ENCODE results near the gene ERG.

Gene ERG

GRCh38 chr21:38496224-38496623, 2.1 kb downstream of the ERG start:
- DNase-seq (ENCODE audit: low spot score), result no peak

- no peak for DNase-seq (ENCODE audit: low spot score)
Measured at GRCh38 chr21:38495696-38496095, 2.6 kb downstream of the ERG start.

GRCh38 chr21:38495242-38495641, 3.0 kb downstream of the ERG start:
- DNase-seq (ENCODE audit: low spot score), result no peak

GRCh38 chr21:38494703-38495102, 3.6 kb downstream of the ERG start:
- no peak for DNase-seq (ENCODE audit: low spot score)

GRCh38 chr21:38494251-38494642, 4.0 kb downstream of the ERG start:
- DNase-seq (ENCODE audit: low spot score), result no peak

GRCh38 chr21:38493549-38494250, 4.6 kb downstream of the ERG start:
- no peak for DNase-seq (ENCODE audit: low spot score)

- no peak for DNase-seq (ENCODE audit: low spot score)
Measured at GRCh38 chr21:38492007-38492406, 6.3 kb downstream of the ERG start.

GRCh38 chr21:38491536-38491935, 6.7 kb downstream of the ERG start:
- DNase-seq (ENCODE audit: low spot score), result no peak

- DNase-seq (ENCODE audit: low spot score), result no peak
Measured at GRCh38 chr21:38490411-38491020, 7.8 kb downstream of the ERG start.

- no peak for DNase-seq (ENCODE audit: low spot score)
Measured at GRCh38 chr21:38489729-38490128, 8.5 kb downstream of the ERG start.

- DNase-seq (ENCODE audit: low spot score), result no peak
Measured at GRCh38 chr21:38489271-38489652, 9.0 kb downstream of the ERG start.

- no peak for DNase-seq (ENCODE audit: low spot score)
Measured at GRCh38 chr21:38488640-38489270, 9.5 kb downstream of the ERG start.

- DNase-seq (ENCODE audit: low spot score), result no peak
Measured at GRCh38 chr21:38487901-38488639, 10.2 kb downstream of the ERG start.

- DNase-seq (ENCODE audit: low spot score), result no peak
Measured at GRCh38 chr21:38486706-38487105, 11.6 kb downstream of the ERG start.

GRCh38 chr21:38486221-38486620, 12.1 kb downstream of the ERG start:
- DNase-seq (ENCODE audit: low spot score), result no peak

GRCh38 chr21:38479641-38480525, 18.4 kb downstream of the ERG start:
- no peak for DNase-seq (ENCODE audit: low spot score)

GRCh38 chr21:38478782-38479181, 19.5 kb downstream of the ERG start:
- no peak for DNase-seq (ENCODE audit: low spot score)

GRCh38 chr21:38477226-38477625, 21.1 kb downstream of the ERG start:
- DNase-seq (ENCODE audit: low spot score), result no peak

- no peak for DNase-seq (ENCODE audit: low spot score)
Measured at GRCh38 chr21:38476385-38476784, 21.9 kb downstream of the ERG start.

- no peak for DNase-seq (ENCODE audit: low spot score)
Measured at GRCh38 chr21:38475519-38475918, 22.8 kb downstream of the ERG start.

GRCh38 chr21:38474796-38475195, 23.5 kb downstream of the ERG start:
- no peak for DNase-seq (ENCODE audit: low spot score)

- no peak for DNase-seq (ENCODE audit: low spot score)
Measured at GRCh38 chr21:38474124-38474523, 24.2 kb downstream of the ERG start.

Measured in AG08396 (cell line).